HG03460 (cell line): ENCODE data around the gene TTC16.
"Not testable (repeated sequence)": the region's sequence is repeated elsewhere in the genome, so short reads cannot be mapped to it uniquely, and the experiment has no call there.

Experiments
- ATAC-seq: cut with Tn5 transposase; IDR thresholded peaks from one replicate; pipeline ENCODE4 v1.9.1; 2021; ENCODE audit not compliant: unreplicated experiment

TTC16 gene

GRCh38 chr9:127780126-127780885 is 64.4 kb downstream of the TTC16 start:
- ATAC-seq = no peak

DNA sequence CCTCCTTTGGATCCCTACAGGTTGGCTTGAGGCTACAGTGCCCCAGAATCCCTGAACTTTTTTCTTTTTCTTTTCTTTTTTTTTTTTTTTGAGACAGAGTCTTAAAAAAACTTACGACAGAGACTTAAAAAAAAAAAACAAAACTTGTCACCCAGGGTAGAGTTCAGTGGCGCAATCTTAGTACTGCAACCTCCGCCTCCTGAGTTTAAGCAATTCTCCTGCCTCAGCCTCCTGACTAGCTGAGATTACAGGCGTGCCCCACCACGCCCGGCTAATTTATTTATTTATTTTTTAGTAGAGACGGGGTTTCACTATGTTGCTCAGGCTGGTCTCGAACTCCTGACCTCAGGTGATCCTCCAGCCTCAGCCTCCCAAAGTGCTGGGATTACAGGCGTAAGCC is 65.0 kb downstream of the TTC16 start:
- ATAC-seq = not testable (repeated sequence)
